GM13977 (cell line): ENCODE data around the gene COMTD1.
A peak's percentile ranks its signal among the peaks of the same experiment; 100 is the strongest.
"Not testable (repeated sequence)": the region's sequence is repeated elsewhere in the genome, so short reads cannot be mapped to it uniquely, and the experiment has no call there.

ENCODE experiments used
- DNase-seq: peaks from one replicate; pipeline ENCODE4 v3.0.0; 2012; ENCODE audit warnings: low spot score
- CTCF ChIP-seq: IDR thresholded peaks from 2 replicates; pipeline ENCODE4 v1.5.1; 2012; ENCODE audit warnings: mild to moderate bottlenecking, control low read depth; ENCODE audit not compliant: insufficient read depth; ENCODE audit errors: extremely low read depth, missing control alignments
- in situ Hi-C: fragments of 300-500 bp; cut with MboI; formaldehyde crosslinking; loops from one replicate; pipeline ENCODE4 v1.12.0; 2022; ENCODE audit warnings: low sequenced_read_pairs, low pct_unique_long_range_greater_than_20kb, mixed read lengths, inconsistent platforms; ENCODE audit not compliant: unreplicated experiment

Gene COMTD1

GRCh38 chr10:75210282-75211006 lies 25.3 kb downstream of the COMTD1 start, which contains the start of gene VDAC2:
Gene VDAC2 (plus strand): TSS chr10:75210796. CDS start chr10:75211159, 363 bp downstream.
- TF ChIP-seq CTCF = no peak
- DNase-seq = peak; percentile 97
- in situ Hi-C loops = no loop called here

- DNase-seq = peak; percentile 73
- in situ Hi-C loops = no loop called here
- TF ChIP-seq CTCF = no peak
These were observed 25.9 kb downstream of the COMTD1 start for GRCh38 chr10:75209921-75210281.

- TF ChIP-seq CTCF = no peak
- no peak for DNase-seq
- in situ Hi-C loops = no loop called here
These were observed 26.5 kb downstream of the COMTD1 start for GRCh38 chr10:75209086-75209920.

DNA sequence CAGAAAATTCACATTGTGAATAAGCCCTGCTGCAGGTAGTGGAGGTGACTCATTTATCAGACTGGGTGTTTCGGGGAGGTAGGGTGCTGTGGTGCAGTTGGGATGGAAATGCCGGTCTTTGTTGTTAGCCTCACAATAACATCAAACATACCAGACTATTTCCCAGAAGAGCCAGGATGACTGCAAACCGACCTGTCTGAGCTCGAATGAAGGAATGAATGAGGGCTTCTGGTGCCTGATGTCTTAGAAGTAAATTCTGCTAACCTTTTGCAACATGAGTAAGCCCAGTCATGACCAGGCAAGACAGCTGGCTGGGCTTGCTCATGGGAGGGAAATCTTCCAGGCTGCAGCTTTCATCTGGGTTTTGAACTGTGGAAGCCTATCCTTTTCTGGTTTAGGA lies 27.6 kb downstream of the COMTD1 start:
- TF ChIP-seq CTCF = no peak
- no peak for DNase-seq
- in situ Hi-C loops = no loop called here

DNA sequence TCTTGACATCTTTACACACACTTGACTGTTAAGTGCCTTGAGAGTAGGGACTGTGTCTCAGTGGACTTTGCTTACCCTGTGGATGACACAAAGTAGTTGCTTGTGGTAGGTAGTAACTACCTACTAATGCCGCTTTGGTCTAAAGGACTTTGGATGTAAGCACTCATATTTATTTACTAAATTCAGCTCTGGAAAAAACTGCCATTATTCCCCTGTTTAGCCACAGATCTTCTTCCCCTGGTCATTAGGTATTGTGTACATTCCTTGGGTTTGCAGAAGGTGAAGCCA lies 28.0 kb downstream of the COMTD1 start:
- in situ Hi-C loops = no loop called here
- no peak for DNase-seq
- TF ChIP-seq CTCF = no peak

DNA sequence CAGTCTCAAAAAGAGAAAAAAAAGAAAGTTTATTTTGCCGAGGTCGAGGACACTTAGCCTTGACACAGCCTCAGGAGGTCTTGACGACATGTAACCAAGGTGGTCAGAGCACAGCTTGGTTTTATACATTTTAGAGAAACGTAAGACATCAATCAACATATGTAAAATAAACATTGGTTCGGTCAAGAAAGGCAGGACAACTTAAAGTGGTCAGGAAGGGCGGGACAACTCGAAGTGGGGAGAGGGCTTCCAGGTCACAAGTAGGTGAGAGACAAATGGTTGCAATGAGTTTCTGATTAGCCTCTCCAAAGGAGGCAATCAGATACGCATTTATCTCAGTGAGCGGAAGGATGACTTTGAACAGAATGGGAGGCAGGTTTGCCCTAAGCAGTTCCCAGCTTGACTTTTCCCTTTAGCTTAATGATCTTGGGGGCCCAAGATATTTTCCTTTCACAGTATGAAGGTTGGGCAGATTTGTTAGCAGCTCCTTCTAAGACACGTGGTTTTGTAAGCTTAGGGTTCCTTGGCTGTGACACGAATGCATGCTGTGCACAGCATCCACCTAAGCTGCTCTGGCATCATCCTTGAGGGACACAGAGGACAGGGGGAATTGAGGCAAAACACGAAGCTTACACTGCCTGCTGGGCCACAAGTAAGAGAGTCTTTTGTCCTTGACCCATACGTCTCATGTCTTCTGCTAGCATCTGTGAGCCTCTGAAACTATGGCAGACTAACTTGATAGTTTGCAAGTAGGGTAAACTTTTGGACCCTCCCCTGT lies 28.5 kb downstream of the COMTD1 start:
- in situ Hi-C loops = no loop called here
- no peak for DNase-seq
- no peak for TF ChIP-seq CTCF

DNA sequence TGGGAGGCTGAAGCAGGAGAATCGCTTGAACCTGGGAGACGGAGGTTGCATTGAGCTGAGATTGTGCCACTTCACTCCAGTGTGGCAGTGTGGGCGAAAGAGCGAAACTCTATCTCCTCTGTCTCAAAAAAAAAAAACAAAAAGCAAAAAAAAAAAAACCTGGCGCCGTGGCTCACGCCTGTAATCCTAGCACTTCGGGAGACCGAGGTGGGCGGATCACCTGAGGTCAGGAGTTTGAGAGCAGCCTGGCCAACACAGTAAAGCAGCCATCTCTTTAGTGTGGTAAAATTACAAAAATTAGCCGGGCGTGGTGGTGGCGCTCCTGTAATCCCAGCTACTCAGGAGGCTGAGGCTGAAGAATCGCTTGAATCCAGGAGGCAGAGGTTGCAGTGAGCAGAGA lies 29.1 kb downstream of the COMTD1 start:
- DNase-seq, in situ Hi-C loops: not testable (repeated sequence)
